Daoy (cell line): ENCODE results near the gene PDSS2. TPM values are rescaled to one million over a fixed set of nuclear protein-coding genes. Genes with fewer than 3 reads are reported as not detected.
A peak's percentile ranks its signal among the peaks of the same experiment; 100 is the strongest.
"Not testable (repeated sequence)": the region's sequence is repeated elsewhere in the genome, so short reads cannot be mapped to it uniquely, and the experiment has no call there.

ENCODE experiments used
- DNase-seq: peaks from one replicate; pipeline ENCODE4 v3.0.0-alpha.2; 2015; ENCODE audit warnings: low read depth
- total RNA-seq: library from RNA; depleted of rRNA; stranded (reverse); fragments of >200 nt; shearing (Covaris generic); gene quantifications from 2 replicates; pipeline ENCODE4 v1.2.3, GENCODE V29; 2014

Gene PDSS2
- total RNA-seq, 1 experiment from 2014 or later = 9.2 TPM

- no peak for DNase-seq
Measured at GRCh38 chr6:107173779-107174178, 285.6 kb downstream of the PDSS2 start.

- no peak for DNase-seq
Measured at GRCh38 chr6:107171513-107171912, 287.9 kb downstream of the PDSS2 start.

- DNase-seq = not testable (repeated sequence)
Measured at GRCh38 chr6:107164299-107164698, 295.1 kb downstream of the PDSS2 start.

GRCh38 chr6:107161521-107161920, 297.8 kb downstream of the PDSS2 start:
- no peak for DNase-seq

GRCh38 chr6:107156617-107157016, 302.7 kb downstream of the PDSS2 start:
- no peak for DNase-seq

- DNase-seq = no peak
Measured at GRCh38 chr6:107154801-107155160, 304.6 kb downstream of the PDSS2 start.

GRCh38 chr6:107154131-107154800, 305.1 kb downstream of the PDSS2 start:
- DNase-seq = no peak

GRCh38 chr6:107152638-107153430, 306.5 kb downstream of the PDSS2 start:
- no peak for DNase-seq

- DNase-seq = no peak
Measured at GRCh38 chr6:107144666-107145065, 314.7 kb downstream of the PDSS2 start.

GRCh38 chr6:107144014-107144413, 315.4 kb downstream of the PDSS2 start:
- DNase-seq = peak; percentile 21

- DNase-seq = no peak
Measured at GRCh38 chr6:107140581-107140980, 318.8 kb downstream of the PDSS2 start.

- not testable (repeated sequence) for DNase-seq
Measured at GRCh38 chr6:107136324-107136723, 323.0 kb downstream of the PDSS2 start.

- DNase-seq = not testable (repeated sequence)
Measured at GRCh38 chr6:107135048-107135680, 324.2 kb downstream of the PDSS2 start.

- DNase-seq = peak; percentile 35
Measured at GRCh38 chr6:107132330-107132954, 326.9 kb downstream of the PDSS2 start.

- DNase-seq = no peak
Measured at GRCh38 chr6:107129370-107129925, 329.9 kb downstream of the PDSS2 start.

GRCh38 chr6:107128577-107128976, 330.8 kb downstream of the PDSS2 start:
- DNase-seq = no peak

- DNase-seq = no peak
Measured at GRCh38 chr6:107128175-107128574, 331.2 kb downstream of the PDSS2 start.

GRCh38 chr6:107125771-107126170, 333.6 kb downstream of the PDSS2 start:
- DNase-seq = no peak

- no peak for DNase-seq
Measured at GRCh38 chr6:107124934-107125348, 334.4 kb downstream of the PDSS2 start.

- DNase-seq = no peak
Measured at GRCh38 chr6:107123501-107123900, 335.9 kb downstream of the PDSS2 start.

GRCh38 chr6:107122748-107123147, 336.6 kb downstream of the PDSS2 start:
- no peak for DNase-seq

GRCh38 chr6:107121964-107122495, 337.3 kb downstream of the PDSS2 start:
- no peak for DNase-seq
